ENCODE results near the gene TPCN1. TPM values are rescaled to one million over a fixed set of nuclear protein-coding genes. Genes with fewer than 3 reads are reported as not detected.

The TPCN1 gene
- total RNA-seq, 1 donor from 2014 or later, result 43.1 TPM

GRCh38 chr12:113222730-113223531, 1.7 kb downstream of the TPCN1 start:
- DNase-seq (ENCODE audit: low read depth), result peak; percentile 90

GRCh38 chr12:113224955-113225354, 3.7 kb downstream of the TPCN1 start:
- DNase-seq (ENCODE audit: low read depth), result no peak

- no peak for DNase-seq (ENCODE audit: low read depth)
Measured at GRCh38 chr12:113226696-113227568, 5.7 kb downstream of the TPCN1 start.

GRCh38 chr12:113227686-113228391, 6.6 kb downstream of the TPCN1 start:
- DNase-seq (ENCODE audit: low read depth), result no peak

GRCh38 chr12:113228394-113229028, 7.2 kb downstream of the TPCN1 start:
- DNase-seq (ENCODE audit: low read depth), result peak; percentile 90

- peak; percentile 56 for DNase-seq (ENCODE audit: low read depth)
Measured at GRCh38 chr12:113230315-113231234, 9.3 kb downstream of the TPCN1 start.

- DNase-seq (ENCODE audit: low read depth), result peak; percentile 62
Measured at GRCh38 chr12:113231235-113232088, 10.2 kb downstream of the TPCN1 start.

GRCh38 chr12:113232089-113232839, 11.0 kb downstream of the TPCN1 start:
- DNase-seq (ENCODE audit: low read depth), result no peak

GRCh38 chr12:113232840-113233585, 11.7 kb downstream of the TPCN1 start:
- DNase-seq (ENCODE audit: low read depth), result peak; percentile 88

GRCh38 chr12:113233967-113234366, 12.7 kb downstream of the TPCN1 start:
- DNase-seq (ENCODE audit: low read depth), result no peak

GRCh38 chr12:113234483-113234882, 13.2 kb downstream of the TPCN1 start:
- DNase-seq (ENCODE audit: low read depth), result no peak

- DNase-seq (ENCODE audit: low read depth), result no peak
Measured at GRCh38 chr12:113235976-113236375, 14.7 kb downstream of the TPCN1 start.

GRCh38 chr12:113236539-113237399, 15.5 kb downstream of the TPCN1 start:
- DNase-seq (ENCODE audit: low read depth), result no peak

GRCh38 chr12:113237748-113238147, 16.5 kb downstream of the TPCN1 start:
- DNase-seq (ENCODE audit: low read depth), result no peak

GRCh38 chr12:113238309-113238708, 17.0 kb downstream of the TPCN1 start:
- DNase-seq (ENCODE audit: low read depth), result no peak

GRCh38 chr12:113239288-113239771, 18.1 kb downstream of the TPCN1 start:
- DNase-seq (ENCODE audit: low read depth), result no peak

Data from myocyte (in vitro differentiated cells).